Epithelial cell of proximal tubule (primary cell): ENCODE data around the gene TTC28. TPM values are rescaled to one million over a fixed set of nuclear protein-coding genes. Genes with fewer than 3 reads are reported as not detected.
"Not testable (repeated sequence)": the region's sequence is repeated elsewhere in the genome, so short reads cannot be mapped to it uniquely, and the experiment has no call there.

ENCODE experiments used
- DNase-seq: peaks from one replicate; pipeline ENCODE4 v3.0.0-alpha.2; 2011; ENCODE audit warnings: low read depth
- H3K4me3 ChIP-seq: 2 replicates; pipeline ENCODE4 v1.5.1; 2011; ENCODE audit warnings: low read depth, mild to moderate bottlenecking, low read length
- total RNA-seq: library from RNA; depleted of rRNA; stranded (reverse); fragments of >200 nt; gene quantifications from 2 replicates; pipeline ENCODE4 v1.2.3, GENCODE V29; 2015
- TF ChIP-seq, protein P1 (sequence below): conservative IDR thresholded peaks from 2 replicates; pipeline ENCODE4 v1.5.1; 2012; ENCODE audit warnings: low read depth, mild to moderate bottlenecking, low read length

TTC28 gene
- total RNA-seq, 1 donor from 2014 or later = 3.7 TPM

DNA sequence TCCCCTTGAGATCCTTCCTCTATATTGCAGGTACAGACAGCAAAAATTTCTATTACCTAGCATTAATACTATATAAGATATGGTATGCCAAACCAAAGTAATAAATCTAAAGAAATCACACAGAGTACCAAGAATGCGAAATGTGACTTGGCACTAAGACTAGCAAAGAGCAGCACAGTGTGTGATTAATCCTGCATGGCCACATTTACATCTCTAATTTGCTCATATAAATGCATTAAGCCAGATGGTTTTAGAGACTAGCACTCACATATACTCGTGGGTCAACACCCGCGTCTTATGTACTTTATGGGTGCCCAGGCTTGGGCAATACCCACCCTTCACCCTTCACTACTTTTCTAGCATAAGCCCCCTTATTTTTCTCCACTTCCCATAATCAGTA is 213.2 kb downstream of the TTC28 start:
- TF ChIP-seq, protein P1, sequence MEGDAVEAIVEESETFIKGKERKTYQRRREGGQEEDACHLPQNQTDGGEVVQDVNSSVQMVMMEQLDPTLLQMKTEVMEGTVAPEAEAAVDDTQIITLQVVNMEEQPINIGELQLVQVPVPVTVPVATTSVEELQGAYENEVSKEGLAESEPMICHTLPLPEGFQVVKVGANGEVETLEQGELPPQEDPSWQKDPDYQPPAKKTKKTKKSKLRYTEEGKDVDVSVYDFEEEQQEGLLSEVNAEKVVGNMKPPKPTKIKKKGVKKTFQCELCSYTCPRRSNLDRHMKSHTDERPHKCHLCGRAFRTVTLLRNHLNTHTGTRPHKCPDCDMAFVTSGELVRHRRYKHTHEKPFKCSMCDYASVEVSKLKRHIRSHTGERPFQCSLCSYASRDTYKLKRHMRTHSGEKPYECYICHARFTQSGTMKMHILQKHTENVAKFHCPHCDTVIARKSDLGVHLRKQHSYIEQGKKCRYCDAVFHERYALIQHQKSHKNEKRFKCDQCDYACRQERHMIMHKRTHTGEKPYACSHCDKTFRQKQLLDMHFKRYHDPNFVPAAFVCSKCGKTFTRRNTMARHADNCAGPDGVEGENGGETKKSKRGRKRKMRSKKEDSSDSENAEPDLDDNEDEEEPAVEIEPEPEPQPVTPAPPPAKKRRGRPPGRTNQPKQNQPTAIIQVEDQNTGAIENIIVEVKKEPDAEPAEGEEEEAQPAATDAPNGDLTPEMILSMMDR = no peak
- no peak for DNase-seq

DNA sequence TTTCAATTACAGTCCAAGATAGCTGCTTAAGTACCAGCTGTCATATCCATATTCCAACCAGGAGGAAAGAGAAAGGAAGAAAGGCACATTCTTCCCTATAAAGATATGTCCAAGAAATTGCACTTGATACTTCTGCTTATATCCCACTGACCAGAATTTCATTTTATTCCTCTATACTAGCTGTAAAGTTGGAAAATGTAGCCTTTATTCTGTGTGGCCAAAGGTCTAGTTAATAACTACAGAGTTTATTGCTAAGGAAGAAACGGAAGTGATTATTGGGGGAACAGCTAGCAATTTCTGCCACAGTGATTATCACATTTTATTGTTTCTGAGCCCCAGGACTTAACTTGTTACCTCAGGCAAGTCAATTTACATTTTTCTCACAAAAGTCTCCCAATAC is 213.8 kb downstream of the TTC28 start:
- TF ChIP-seq, protein P1 = no peak
- DNase-seq = no peak

More for the DNA sequence above, 213.2 kb downstream of the TTC28 start:
- no peak overlapping the region for H3K4me3 ChIP-seq

DNA sequence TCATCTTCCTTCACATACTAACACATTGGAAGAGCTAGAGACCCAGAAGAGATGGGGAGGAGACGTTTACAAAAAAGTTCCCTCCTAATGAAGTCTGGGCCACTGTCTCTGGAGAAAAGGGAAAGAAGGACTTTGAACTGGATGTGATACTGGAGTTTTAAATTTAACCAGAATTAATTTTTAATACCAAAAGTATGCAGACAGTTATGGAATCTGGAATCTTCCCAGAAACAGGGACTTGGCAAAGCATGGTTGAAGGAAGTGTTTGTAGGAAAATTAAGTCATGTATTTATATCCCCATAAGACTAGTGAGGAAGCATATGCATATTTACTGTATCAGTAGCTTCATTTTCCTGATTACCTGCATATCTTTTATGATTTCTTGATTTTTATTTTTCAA is 215.5 kb downstream of the TTC28 start:
- no peak for DNase-seq
- no peak overlapping the region for H3K4me3 ChIP-seq
- TF ChIP-seq, protein P1 = no peak

More for the DNA sequence above, 213.8 kb downstream of the TTC28 start:
- no peak overlapping the region for H3K4me3 ChIP-seq

DNA sequence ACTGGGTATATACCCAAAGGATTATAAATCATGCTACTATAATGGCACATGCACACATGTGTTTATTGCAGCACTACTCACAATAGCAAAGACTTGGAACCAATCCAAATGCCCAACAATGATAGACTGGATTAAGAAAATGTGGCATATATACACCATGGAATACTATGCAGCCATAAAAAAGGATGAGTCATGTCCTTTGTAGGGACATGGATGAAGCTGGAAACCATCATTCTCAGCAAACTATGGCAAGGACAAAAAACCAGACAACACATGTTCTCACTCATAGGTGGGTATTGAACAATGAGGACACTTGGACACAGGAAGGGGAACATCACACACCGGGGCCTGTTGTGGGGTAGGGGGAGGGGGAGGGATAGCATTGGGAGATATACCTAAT is 216.2 kb downstream of the TTC28 start:
- not testable (repeated sequence) for DNase-seq, H3K4me3 ChIP-seq

DNA sequence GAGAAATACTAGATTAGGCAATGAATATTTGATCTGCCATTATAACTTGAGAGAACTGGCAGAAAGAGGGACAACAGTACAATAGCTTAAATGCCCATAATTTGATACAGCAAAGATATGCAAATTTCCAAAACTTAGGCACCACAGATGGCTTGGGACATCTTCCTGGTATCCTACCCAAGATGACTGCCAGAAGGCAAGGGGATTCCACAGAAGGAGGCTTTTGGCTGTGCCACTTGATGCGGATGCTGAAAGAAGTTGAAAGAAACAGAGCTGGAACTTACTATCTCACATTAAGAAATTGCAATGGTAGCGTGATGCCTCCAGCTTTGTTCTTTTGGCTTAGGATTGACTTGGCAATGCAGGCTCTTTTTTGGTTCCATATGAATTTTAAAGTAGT is 216.7 kb downstream of the TTC28 start:
- TF ChIP-seq, protein P1 = no peak
- no peak for DNase-seq
- no peak overlapping the region for H3K4me3 ChIP-seq

DNA sequence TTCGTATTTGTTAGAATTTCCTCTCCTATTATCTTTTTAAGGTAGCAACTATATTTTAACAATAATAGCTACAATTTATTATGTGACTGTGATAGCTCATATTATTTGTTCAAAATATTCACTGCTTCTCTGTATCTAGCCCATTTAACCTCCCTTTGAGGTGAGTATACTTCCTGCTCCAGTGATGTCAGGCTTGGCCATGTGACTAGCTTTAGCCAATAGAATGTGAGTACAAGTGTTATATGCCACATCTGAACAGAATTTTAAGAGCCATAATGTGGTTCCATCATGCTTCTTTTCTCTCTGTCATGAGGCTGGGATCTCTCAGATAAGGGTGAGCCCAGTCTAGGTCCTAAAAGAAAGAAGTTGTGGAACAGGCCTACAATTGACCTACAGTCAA is 217.6 kb downstream of the TTC28 start:
- DNase-seq = no peak
- H3K4me3 ChIP-seq = no peak overlapping the region
- TF ChIP-seq, protein P1 = no peak

DNA sequence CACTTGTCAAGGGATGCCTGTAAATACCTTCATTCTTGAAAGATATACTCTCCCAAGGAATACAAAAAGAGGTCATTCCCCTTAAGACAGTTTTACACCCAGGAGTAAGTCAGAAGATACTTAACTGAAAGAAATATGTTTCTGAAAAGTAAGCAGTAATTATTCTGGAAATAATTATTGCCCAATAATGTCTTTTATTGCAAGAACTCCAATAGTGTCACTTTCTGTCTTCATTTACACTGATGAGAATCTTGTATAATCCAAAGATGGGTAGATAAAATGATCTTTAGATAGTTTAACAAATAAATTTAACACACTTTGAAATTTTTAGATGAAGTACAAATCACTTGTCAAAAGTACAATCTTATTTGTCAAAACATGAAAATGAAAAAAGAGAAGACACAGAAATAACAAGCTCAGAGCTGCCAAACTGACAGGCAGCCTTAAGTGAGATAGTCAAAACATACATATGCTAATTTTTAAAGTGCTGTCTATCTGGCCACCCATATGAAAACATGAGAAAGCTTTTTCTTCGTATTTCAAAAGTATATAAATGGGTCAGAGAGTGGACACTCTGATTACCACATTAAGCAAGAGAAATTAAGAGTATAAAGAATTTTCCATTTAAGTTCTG is 225.1 kb downstream of the TTC28 start:
- TF ChIP-seq, protein P1 = no peak
- no peak for DNase-seq
- H3K4me3 ChIP-seq = no peak overlapping the region
